Coronary artery (tissue), 2 donors: Measurements from ENCODE around the gene CHAF1B.

Experiments used
- DNase-seq: peaks from one replicate; pipeline ENCODE4 v3.0.0-alpha.2; 2017; ENCODE audit warnings: low spot score
- H3K27ac ChIP-seq, 2 donors: fragments of 200-600 bp; sonication (generic); one replicate each; pipeline ENCODE4 v1.5.1; 2016 to 2019
- H3K4me3 ChIP-seq: fragments of 200-600 bp; sonication (generic); 2 replicates; pipeline ENCODE4 v1.5.1; 2016; ENCODE audit warnings: mild to moderate bottlenecking, moderate library complexity
- TF ChIP-seq, protein P1 (sequence below): fragments of 200-600 bp; sonication (generic); IDR thresholded peaks from one replicate; pipeline ENCODE4 v1.5.1; 2019; ENCODE audit warnings: antibody characterized with exemption

The CHAF1B gene

DNA sequence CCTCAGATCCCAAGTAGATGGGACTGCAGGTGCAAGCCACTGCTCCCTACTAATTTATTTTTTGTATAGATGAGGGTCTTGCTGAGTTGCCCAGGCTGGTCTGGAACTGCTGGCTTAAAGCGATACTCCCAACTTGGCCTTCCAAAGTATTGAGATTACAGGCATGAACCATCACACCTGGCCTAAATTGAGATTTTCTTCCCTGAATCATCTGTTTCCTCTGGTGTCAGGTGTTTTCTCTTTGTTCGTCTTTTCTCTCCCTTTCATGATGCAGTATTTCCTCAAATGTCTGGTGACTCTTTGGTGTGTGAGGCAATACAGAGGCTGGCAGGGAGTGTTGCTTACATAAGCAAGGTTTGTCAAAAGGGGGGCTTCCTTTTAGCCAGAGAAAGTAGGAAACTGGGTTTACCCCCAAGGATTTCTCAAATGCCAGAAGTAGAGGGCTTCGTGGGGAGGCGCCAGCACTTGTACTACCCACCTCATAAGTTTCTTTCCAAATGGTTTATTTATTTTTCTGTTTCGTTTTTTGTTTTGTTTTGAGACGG, 67.2 kb downstream of the CHAF1B start:
- TF ChIP-seq, protein P1, sequence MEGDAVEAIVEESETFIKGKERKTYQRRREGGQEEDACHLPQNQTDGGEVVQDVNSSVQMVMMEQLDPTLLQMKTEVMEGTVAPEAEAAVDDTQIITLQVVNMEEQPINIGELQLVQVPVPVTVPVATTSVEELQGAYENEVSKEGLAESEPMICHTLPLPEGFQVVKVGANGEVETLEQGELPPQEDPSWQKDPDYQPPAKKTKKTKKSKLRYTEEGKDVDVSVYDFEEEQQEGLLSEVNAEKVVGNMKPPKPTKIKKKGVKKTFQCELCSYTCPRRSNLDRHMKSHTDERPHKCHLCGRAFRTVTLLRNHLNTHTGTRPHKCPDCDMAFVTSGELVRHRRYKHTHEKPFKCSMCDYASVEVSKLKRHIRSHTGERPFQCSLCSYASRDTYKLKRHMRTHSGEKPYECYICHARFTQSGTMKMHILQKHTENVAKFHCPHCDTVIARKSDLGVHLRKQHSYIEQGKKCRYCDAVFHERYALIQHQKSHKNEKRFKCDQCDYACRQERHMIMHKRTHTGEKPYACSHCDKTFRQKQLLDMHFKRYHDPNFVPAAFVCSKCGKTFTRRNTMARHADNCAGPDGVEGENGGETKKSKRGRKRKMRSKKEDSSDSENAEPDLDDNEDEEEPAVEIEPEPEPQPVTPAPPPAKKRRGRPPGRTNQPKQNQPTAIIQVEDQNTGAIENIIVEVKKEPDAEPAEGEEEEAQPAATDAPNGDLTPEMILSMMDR: no peak
- no peak for DNase-seq

DNA sequence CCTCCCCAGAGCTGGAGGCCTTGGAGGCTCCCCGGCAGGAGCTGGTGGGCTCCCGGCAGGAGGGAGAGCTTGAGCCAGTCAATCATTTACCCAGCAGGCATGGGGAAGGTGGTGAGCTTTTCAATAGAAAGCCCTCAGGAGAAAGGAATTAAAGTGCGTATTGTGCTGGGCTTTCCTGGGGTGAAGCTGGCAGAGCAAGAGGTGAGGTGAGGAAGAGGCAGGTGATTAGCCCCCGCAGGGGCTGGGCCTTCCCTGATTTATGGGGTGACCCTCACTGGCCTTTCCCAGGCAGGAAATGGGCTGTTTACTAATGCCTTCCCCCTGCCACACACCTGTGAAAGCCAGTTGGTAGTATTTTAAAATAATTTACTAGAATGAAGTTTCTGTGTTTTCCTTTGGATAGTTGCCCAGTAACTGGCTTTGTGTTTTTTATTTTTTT, 68.9 kb downstream of the CHAF1B start:
- TF ChIP-seq, protein P1: no peak
- DNase-seq: no peak
- Histone ChIP-seq H3K27ac (no peak overlapping the region), H3K4me3 (no peak overlapping the region)

More for the DNA sequence above, 67.2 kb downstream of the CHAF1B start:
- Histone ChIP-seq H3K27ac (no peak overlapping the region), H3K4me3 (no peak overlapping the region)

DNA sequence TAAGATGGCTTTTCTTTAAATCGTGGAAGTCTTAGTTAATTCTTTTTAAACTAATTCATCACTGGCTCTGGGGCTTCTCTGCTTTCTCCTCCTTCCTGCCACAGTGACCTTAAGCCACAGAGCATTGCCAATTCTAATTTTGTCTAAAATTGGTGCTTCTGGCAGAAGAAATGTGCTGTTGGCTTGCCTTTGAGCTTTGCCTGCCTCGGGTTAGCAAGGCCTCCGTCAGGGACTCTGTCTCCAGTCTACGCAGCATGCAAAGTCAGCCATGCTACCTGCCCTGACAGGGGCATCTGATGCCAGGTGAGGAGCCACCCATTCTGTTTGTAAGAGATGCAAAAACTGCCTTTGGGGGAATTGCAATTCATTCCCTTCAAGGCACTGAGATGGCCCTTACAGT, 69.5 kb downstream of the CHAF1B start:
- Histone ChIP-seq H3K4me3 (no peak overlapping the region), H3K27ac (no peak overlapping the region)
- TF ChIP-seq, protein P1: no peak
- DNase-seq: no peak

DNA sequence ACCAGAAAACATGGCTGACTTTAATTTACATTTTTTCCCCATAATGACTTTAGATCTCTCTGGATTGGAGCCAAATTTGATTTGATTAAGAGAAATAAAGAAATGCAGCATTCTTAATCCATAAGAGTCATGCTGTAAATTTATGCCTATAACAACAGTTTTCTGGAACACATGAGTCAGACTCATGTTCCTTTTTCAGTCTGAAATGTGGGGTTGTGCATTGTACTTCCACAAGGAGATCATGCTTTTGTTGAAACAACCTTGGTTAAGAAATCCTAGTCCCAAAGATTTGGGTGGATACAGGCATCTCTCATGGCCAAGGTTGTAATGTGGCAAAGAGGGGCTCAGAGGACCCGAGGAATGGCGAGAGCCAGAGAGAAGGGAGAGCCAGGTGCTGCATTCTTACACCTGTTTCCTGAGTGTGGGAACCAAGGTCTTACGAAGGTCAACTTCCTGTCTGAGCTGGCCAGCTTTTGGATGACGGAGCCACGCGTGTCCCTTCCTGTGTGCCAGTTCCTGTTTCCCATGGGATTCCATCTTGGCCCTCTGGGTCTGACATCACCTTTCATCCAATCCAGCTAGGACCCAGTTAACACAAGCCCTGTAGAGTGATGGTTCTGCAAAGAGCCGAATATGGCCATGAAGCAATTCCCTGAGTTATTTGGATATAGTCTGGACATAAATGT, 71.7 kb downstream of the CHAF1B start:
- Histone ChIP-seq H3K4me3 (no peak overlapping the region), H3K27ac (no peak overlapping the region)
- DNase-seq: no peak
- TF ChIP-seq, protein P1: no peak

DNA sequence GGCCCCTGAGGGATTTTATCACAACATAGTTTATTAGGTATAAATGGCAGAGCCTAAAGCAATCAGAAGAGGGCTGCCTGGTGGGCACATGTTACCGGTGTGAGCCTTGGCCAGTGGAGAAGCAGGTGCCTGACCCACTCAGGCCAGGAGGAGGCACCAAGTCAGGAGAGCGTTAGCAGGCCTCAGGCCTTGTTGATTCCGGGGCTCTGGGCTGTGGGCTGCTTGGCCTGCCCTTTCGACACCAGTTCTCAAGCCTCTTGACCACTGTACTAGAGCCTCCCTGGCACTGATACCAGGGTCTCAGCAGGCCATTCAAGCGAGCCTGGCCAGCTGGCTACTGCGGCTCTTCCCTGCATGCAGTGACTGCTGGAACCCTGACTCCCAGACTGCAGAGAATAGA, 73.9 kb downstream of the CHAF1B start:
- TF ChIP-seq, protein P1: no peak
- no peak for DNase-seq
- H3K4me3 ChIP-seq: no peak overlapping the region
- H3K27ac ChIP-seq: no peak overlapping the region

DNA sequence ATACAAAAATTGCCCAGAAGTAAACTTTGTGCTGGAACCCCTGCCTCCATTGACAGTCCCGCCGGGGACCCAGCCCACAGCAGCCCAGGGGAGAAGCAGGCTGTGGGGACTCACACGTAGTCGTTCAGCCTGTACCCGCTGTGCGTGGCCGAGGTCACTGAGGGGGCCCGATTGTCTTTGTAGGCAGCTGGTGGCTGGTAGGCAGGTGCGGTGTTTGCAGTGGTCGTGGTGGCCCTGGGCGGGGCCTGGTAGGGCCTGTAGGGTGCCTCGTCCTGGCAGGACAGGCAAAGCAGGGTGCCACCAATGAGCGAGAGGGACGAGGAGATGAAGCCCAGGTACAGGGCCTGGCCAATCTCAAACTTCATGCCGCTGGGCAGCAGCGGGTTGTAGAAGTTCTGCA, 75.7 kb downstream of the CHAF1B start:
- DNase-seq: no peak
- TF ChIP-seq, protein P1: no peak
- no peak overlapping the region for H3K27ac ChIP-seq
- no peak overlapping the region for H3K4me3 ChIP-seq

DNA sequence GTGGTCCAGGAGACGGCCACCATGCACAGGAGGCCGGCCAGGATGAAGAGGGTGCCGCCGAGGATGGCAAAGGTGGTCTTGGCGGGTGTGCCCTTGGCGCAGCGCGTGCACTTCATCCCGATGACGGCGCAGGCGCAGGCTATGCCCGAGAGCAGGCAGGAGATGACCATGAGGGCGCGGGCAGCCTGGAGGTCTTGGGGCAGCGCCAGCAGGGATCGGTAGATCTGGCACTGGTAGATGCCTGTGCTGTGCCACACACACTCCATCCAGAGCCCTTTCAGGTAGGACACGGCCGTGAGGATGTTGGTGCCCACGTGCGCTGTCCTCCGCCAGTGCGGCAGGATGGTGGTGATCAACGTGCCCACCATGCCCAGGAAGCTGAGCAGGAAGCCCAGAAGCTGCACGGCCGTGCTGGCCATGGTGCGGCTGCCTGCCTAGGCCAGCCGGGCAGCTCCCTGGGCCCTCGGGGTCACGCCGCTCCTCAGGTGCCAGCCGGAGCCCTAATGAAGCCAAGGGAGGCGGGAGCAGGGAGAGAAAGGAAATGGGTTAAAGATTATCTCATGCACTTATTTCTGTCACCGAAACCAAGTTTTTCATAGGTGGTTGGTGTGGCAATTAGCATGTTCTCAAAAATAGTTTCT, 76.2 kb downstream of the CHAF1B start:
- no peak overlapping the region for H3K4me3 ChIP-seq
- H3K27ac ChIP-seq: no peak overlapping the region
- no peak for DNase-seq
- TF ChIP-seq, protein P1: no peak
